SIG-M5 treated with dmso at 0.1 percent for 504 hours (cell line): ENCODE measurements around the gene GRIN2A.

Experiments used
- DNase-seq: peaks from one replicate; lab custom pipeline; 2025; ENCODE audit not compliant: unreplicated experiment; lab: John Stamatoyannopoulos, UW

GRIN2A gene

GRCh38 chr16:9868606-9869149, 313.6 kb downstream of the GRIN2A start:
- DNase-seq = no peak

- no peak for DNase-seq
Measured at GRCh38 chr16:9867176-9867575, 315.1 kb downstream of the GRIN2A start.

- no peak for DNase-seq
Measured at GRCh38 chr16:9864461-9864860, 317.8 kb downstream of the GRIN2A start.

GRCh38 chr16:9862327-9862726, 319.9 kb downstream of the GRIN2A start:
- DNase-seq = no peak

- DNase-seq = no peak
Measured at GRCh38 chr16:9860876-9861275, 321.4 kb downstream of the GRIN2A start.

GRCh38 chr16:9859701-9860327, 322.4 kb downstream of the GRIN2A start:
- no peak for DNase-seq

- no peak for DNase-seq
Measured at GRCh38 chr16:9854675-9855074, 327.6 kb downstream of the GRIN2A start.

GRCh38 chr16:9852003-9852402, 330.2 kb downstream of the GRIN2A start:
- DNase-seq = no peak

- no peak for DNase-seq
Measured at GRCh38 chr16:9850817-9851216, 331.4 kb downstream of the GRIN2A start.

- DNase-seq = no peak
Measured at GRCh38 chr16:9849697-9850245, 332.5 kb downstream of the GRIN2A start.

- DNase-seq = no peak
Measured at GRCh38 chr16:9847146-9847545, 335.1 kb downstream of the GRIN2A start.

GRCh38 chr16:9846362-9847099, 335.7 kb downstream of the GRIN2A start:
- DNase-seq = no peak

GRCh38 chr16:9845661-9846361, 336.4 kb downstream of the GRIN2A start:
- no peak for DNase-seq

GRCh38 chr16:9844361-9844760, 337.9 kb downstream of the GRIN2A start:
- DNase-seq = no peak

- DNase-seq = no peak
Measured at GRCh38 chr16:9843424-9844018, 338.7 kb downstream of the GRIN2A start.

GRCh38 chr16:9840761-9841665, 341.2 kb downstream of the GRIN2A start:
- no peak for DNase-seq

- DNase-seq = no peak
Measured at GRCh38 chr16:9837481-9837880, 344.7 kb downstream of the GRIN2A start.

GRCh38 chr16:9836118-9836736, 346.0 kb downstream of the GRIN2A start:
- DNase-seq = no peak

GRCh38 chr16:9827062-9827752, 355.0 kb downstream of the GRIN2A start:
- DNase-seq = no peak
